ENCODE results near the gene PCGF5. TPM values are rescaled to one million over a fixed set of nuclear protein-coding genes. Genes with fewer than 3 reads are reported as not detected.
"Not testable (repeated sequence)": the region's sequence is repeated elsewhere in the genome, so short reads cannot be mapped to it uniquely, and the experiment has no call there.

The PCGF5 gene
- total and polyA plus RNA-seq, 11 donors = 54.2 to 90.7 (median 85.6) TPM

GRCh38 chr10:91313796-91314485, 93.5 kb downstream of the PCGF5 start:
- intact Hi-C loops (cut with DNase I) = no loop called here
- Histone ChIP-seq H3K4me3 (no peak overlapping the region), H3K27me3 (peaks cover 0 to 13% (median 0%) of the 10 kb centered on the region in 9 donors), H3K36me3 (no peaks in the 10 kb centered on the region), H3K9me3 (no peaks in the 10 kb centered on the region), H3K27ac (no peak overlapping the region), H3K4me1 (no peaks in the 10 kb centered on the region)
- TF ChIP-seq POLR2A (IDR thresholded peaks at IDR 0.05) = no peak
- TF ChIP-seq, protein P1, sequence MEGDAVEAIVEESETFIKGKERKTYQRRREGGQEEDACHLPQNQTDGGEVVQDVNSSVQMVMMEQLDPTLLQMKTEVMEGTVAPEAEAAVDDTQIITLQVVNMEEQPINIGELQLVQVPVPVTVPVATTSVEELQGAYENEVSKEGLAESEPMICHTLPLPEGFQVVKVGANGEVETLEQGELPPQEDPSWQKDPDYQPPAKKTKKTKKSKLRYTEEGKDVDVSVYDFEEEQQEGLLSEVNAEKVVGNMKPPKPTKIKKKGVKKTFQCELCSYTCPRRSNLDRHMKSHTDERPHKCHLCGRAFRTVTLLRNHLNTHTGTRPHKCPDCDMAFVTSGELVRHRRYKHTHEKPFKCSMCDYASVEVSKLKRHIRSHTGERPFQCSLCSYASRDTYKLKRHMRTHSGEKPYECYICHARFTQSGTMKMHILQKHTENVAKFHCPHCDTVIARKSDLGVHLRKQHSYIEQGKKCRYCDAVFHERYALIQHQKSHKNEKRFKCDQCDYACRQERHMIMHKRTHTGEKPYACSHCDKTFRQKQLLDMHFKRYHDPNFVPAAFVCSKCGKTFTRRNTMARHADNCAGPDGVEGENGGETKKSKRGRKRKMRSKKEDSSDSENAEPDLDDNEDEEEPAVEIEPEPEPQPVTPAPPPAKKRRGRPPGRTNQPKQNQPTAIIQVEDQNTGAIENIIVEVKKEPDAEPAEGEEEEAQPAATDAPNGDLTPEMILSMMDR (IDR thresholded peaks at IDR 0.05) = no peak
- ATAC-seq (no peak), DNase-seq (no peak)
- WGBS, 4 donors = 54 to 71% (median 64%) methylated on average over 6 of the region's 6 CpGs

- Histone ChIP-seq H3K9me3 (no peaks in the 10 kb centered on the region), H3K4me3 (no peak overlapping the region), H3K36me3 (no peaks in the 10 kb centered on the region), H3K27ac (no peak overlapping the region), H3K27me3 (peaks cover 0 to 5% (median 0%) of the 10 kb centered on the region in 9 donors), H3K4me1 (no peaks in the 10 kb centered on the region)
- TF ChIP-seq, protein P1 (IDR thresholded peaks at IDR 0.05) = no peak
- TF ChIP-seq POLR2A (IDR thresholded peaks at IDR 0.05) = no peak
- DNase-seq (no peak), ATAC-seq (no peak)
- intact Hi-C loops (cut with DNase I) = no loop called here
- 47 to 65% (median 57%) methylated on average over 2 of the region's 2 CpGs for WGBS, 4 donors
Measured at GRCh38 chr10:91316486-91316885, 96.0 kb downstream of the PCGF5 start.

DNA sequence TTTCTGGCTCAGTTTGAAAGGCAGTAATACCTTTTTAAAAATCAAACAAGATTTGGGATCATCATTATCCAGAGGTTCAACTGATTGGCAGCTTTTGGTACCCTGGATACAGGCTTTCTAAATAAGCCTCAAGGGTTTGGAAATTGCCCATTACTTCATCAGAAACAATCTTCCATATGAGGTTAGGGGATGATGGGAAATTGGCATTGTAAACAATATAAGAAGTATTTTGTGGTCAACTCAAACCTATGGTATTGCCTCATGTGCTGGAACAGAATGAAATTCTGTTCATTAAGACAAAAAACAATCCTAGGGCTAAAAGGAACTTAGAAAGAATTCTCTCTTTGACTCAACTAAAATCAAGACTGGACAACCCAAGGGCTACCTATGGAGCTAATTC, 97.1 kb downstream of the PCGF5 start:
- Histone ChIP-seq H3K36me3 (no peaks in the 10 kb centered on the region), H3K9me3 (no peaks in the 10 kb centered on the region), H3K27me3 (peaks cover 0 to 5% (median 0%) of the 10 kb centered on the region in 9 donors), H3K27ac (no peak overlapping the region), H3K4me3 (no peak overlapping the region), H3K4me1 (no peaks in the 10 kb centered on the region)
- intact Hi-C loops (cut with DNase I) = no loop called here
- TF ChIP-seq, protein P1 (IDR thresholded peaks at IDR 0.05) = no peak
- TF ChIP-seq POLR2A (IDR thresholded peaks at IDR 0.05) = no peak
- no peak for ATAC-seq
- DNase-seq = no peak

GRCh38 chr10:91319336-91319735, 98.9 kb downstream of the PCGF5 start:
- intact Hi-C loops (cut with DNase I) = no loop called here

GRCh38 chr10:91323293-91323905, 102.9 kb downstream of the PCGF5 start:
- DNase-seq; H3K36me3 ChIP-seq; H3K4me1 ChIP-seq; intact Hi-C loops (cut with DNase I); H3K4me3 ChIP-seq; H3K27ac ChIP-seq; H3K9me3 ChIP-seq; H3K27me3 ChIP-seq; ATAC-seq: not testable (repeated sequence)
- 90 to 96% (median 95%) methylated on average over 8 to 44 of the region's 44 CpGs for WGBS, 4 donors

More at GRCh38 chr10:91319336-91319735, 98.9 kb downstream of the PCGF5 start:
- Histone ChIP-seq H3K36me3 (no peaks in the 10 kb centered on the region), H3K27me3 (peaks cover 0 to 5% (median 0%) of the 10 kb centered on the region in 9 donors), H3K27ac (no peak overlapping the region), H3K9me3 (no peaks in the 10 kb centered on the region), H3K4me1 (no peaks in the 10 kb centered on the region), H3K4me3 (no peak overlapping the region)
- WGBS, 4 donors = 84 to 87% (median 85%) methylated on average over 4 of the region's 4 CpGs
- DNase-seq = no peak
- no peak for ATAC-seq
- no peak for TF ChIP-seq POLR2A (IDR thresholded peaks at IDR 0.05)
- TF ChIP-seq, protein P1 (IDR thresholded peaks at IDR 0.05) = no peak

All from heart left ventricle (tissue), 16 donors.